GM12872 (cell line): ENCODE results near the gene GAS6.

Experiments used
- TF ChIP-seq, protein P1 (sequence below): IDR thresholded peaks from 3 replicates; pipeline ENCODE4 v1.5.1; 2011; ENCODE audit warnings: low read depth, mild to moderate bottlenecking, low read length, moderate library complexity; ENCODE audit not compliant: insufficient read depth

Gene GAS6

DNA sequence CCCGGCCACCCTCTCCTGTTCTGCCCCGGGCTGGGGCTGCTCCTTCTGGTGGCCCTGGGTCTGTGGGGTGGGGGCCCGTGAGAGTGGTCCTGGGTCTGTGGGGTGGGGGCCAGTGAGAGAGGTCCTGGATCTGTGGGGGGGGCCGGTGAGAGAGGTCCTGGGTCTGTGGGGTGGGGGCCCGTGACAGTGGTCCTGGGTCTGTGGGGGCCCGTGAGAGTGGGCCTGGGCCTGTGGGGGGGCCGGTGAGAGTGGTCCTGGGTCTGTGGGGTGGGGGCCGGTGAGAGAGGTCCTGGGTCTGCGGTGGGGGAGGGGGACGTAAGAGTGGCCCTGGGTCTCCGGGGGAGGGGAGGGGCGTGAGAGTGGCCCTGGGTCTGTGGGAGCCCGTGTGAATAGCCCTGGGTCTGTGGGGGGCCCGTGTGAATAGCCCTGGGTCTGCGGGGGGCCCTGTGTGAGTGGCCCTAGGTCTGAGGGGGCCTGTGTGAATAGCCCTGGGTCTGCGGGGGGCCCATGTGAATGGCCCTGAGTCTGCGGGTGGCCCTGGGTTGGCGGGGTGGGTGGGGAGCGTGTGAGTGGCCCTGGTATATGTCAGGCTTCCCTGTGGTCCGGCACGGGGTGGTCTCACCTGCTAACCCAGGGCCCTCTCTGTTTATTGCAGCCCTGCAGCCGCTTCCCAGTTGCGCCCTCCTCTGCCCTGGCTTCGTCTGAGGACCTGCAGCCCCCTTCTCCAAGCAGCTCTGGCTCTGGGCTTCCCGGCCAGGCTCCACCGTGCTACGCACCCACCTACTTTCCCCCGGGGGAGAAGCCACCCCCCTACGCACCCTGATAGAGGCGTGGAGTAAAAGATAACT, 52.6 kb downstream of the GAS6 start:
- TF ChIP-seq, protein P1, sequence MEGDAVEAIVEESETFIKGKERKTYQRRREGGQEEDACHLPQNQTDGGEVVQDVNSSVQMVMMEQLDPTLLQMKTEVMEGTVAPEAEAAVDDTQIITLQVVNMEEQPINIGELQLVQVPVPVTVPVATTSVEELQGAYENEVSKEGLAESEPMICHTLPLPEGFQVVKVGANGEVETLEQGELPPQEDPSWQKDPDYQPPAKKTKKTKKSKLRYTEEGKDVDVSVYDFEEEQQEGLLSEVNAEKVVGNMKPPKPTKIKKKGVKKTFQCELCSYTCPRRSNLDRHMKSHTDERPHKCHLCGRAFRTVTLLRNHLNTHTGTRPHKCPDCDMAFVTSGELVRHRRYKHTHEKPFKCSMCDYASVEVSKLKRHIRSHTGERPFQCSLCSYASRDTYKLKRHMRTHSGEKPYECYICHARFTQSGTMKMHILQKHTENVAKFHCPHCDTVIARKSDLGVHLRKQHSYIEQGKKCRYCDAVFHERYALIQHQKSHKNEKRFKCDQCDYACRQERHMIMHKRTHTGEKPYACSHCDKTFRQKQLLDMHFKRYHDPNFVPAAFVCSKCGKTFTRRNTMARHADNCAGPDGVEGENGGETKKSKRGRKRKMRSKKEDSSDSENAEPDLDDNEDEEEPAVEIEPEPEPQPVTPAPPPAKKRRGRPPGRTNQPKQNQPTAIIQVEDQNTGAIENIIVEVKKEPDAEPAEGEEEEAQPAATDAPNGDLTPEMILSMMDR = no peak

DNA sequence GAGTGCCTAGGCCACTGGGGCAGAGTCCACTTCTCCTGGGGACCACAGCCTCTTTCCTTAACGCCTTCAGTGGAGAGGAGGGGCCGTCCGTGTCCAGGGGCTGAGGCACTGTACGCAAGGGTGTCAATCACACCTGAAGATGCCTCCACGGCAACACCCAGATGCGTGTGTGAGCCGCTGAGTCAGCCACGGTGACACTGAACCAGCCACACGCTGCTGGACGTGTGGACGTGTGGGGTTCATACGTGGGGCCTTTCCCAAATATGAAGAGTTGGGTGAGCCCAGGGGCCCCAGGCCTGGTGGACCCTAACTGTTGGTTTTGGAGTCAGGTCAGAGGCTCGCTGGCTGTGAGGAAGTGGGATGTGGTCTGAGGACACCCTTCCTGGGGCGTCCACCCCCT, 53.2 kb downstream of the GAS6 start:
- TF ChIP-seq, protein P1 = no peak

DNA sequence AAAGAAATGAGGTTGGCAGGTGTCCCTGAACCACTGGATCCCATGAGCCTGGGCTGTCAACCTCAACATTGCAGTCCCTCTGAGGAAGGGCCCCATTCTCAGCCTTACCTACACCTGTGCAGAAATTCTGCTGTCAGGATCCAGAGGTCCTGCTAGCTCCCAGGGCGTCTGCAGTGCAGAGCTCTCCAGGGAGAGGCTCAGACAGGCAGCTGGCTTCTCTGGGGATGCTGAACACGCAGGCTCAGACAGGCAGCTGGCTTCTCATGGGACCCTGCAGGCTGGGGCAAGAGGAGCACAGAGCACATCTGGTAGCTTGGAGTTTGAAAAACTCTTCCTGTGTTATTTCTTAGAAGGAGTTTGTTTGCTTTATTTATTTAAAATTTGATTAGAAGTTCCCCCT, 53.9 kb downstream of the GAS6 start:
- TF ChIP-seq, protein P1 = no peak

DNA sequence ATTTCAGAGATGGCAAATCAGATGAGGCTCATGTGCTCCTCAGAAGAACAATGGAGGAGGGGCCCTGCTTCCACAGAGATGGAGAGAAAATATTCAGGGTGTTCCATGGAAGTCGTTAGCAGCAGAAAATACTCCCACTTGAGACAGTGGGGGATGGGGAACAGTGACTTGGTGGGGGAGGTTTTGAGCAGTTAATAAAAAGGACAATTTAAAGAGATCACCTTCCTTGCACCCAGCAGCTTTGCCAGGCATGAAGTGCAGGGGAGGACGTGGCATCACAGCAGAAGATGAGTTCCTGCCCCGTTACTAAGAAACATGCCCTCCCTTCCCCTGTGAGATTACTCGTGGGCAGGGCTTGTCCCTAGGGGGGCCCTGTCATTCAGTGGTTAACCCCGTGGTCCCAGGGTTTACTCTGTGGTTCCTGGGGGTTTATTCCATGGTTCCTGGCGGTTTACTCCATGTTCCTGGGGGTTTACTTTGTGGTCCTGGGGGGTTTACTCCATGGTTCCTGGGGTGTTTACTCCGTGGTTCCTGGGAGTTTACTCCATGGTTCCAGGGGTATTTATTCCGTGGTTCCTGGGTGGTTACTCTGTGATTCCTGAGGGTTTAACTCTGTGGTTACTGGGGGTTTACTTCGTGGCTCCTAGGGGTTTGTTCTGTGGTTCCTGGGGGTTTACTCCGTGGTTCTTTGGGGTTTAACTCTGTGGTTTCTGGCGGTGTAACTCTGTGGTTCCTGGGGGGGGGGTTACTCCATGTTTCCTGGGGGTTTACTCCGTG, 55.6 kb downstream of the GAS6 start:
- TF ChIP-seq, protein P1 = no peak

DNA sequence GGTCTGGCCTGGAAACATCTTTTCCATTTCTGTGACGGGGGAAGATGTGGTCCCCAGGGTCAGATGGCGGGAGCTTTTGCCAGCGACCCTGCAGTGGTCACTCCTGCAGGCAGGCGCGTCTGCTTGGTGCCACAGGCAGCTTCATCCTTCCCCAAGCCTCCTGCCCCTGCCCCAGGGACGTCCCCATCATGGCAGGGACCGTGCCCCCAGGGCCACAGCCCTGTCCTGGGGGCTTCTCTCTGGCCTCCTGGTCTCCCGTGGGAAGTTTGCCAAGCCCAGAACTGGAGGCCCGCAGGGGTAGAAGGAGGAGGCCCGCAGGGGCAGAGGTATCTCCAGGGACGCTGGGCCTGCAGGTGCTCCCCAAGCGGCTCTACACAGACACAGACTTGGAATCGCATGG, 57.4 kb downstream of the GAS6 start:
- TF ChIP-seq, protein P1 = no peak

DNA sequence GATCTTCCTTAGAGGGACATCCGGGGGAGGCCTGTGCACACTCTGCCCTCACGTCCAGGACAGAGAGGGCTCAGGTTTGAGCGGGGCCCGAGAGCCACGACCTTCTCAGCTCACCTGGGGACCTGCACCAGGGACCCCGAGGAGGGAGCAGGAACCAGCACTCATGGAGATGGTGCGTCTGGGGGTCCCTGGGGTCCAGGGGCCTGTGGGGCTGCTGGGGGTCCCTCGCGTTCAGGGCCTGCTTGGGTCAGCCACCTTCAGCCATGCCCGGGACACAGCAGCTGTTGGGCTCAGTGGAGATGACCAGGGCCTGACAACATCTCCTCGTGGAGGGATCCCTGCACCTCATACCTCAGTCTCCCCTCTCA, 57.8 kb downstream of the GAS6 start:
- TF ChIP-seq, protein P1 = no peak

DNA sequence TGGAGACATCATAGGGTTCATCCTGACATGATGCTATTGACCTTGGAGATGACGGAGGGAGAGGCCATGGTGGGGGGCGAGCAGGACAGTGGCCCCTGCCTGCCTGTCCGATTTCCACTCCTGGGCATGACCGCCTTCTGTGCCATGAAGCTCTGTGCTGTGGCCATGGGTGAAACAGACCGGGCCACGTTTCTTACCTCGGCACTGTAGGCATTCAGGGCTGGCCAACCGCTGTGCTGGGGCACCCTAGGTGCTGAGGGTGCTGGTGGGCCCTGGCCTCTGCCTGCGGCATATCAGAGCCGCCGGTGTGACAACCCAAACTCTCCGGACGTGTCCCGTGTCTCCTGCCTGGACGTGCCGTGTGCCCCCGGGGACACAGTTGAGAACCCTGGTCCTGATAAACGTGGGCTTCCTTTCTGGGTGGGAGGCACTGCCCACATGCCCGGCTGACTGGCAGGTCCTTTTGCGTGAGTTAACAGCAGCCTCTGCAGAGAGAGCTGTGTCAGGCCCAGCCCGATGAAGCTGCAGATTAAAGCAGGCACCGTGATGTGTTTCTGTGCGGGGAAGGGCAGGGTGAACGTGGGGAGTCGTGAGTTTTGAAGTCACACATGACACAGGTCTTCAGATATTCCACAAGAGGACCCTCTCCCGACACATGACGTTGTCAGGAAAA, 58.3 kb downstream of the GAS6 start:
- TF ChIP-seq, protein P1 = no peak
